ENCODE results near the gene ITGA5.

GRCh38 chr12:54415221-54415929 lies 3.7 kb downstream of the ITGA5 start:
- TF ChIP-seq CTCF (IDR thresholded peaks at IDR 0.05; ENCODE audit: low read depth, low read length, poor library complexity, severe bottlenecking) (no peak), EZH2phosphoT487 (IDR thresholded peaks at IDR 0.05; ENCODE audit: borderline replicate concordance, low read length) (no peak)
